HTERT RPE-1 (cell line): Measurements from ENCODE around the gene RNU2-63P.
"Not testable (repeated sequence)": the region's sequence is repeated elsewhere in the genome, so short reads cannot be mapped to it uniquely, and the experiment has no call there.

Experiments
- in situ Hi-C: fragments of 300-500 bp; cut with MboI; formaldehyde crosslinking; loops from 4 replicates; pipeline ENCODE4 v1.14.3; 2020; ENCODE audit warnings: low sequenced_read_pairs

Gene RNU2-63P

GRCh38 chr2:88016086-88016959 lies at the start of gene RNU2-63P:
RNU2-63P (minus strand) TSS chr2:88016547.
- in situ Hi-C loops, result no loop called here

DNA sequence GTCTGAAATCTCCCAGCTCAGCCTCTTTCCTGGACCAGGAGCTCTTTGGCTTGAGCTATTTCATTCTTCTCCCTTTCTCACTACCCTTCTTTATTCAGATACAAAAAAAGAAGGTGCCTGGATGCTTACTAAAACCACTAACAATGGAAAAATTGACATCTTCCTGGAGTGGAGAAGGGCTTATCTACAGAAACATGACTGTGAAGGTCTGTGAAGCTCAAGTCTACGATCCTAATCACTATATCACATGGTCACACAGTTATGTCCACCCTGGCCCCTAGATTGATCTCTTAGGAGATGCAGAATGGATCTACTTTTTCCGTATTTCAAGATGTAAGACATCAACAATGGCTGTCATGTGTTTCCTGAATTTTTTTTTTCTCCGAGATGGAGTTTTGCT lies 44.9 kb upstream of the RNU2-63P start:
- in situ Hi-C loops, result no loop called here

- in situ Hi-C loops, result no loop called here
These were observed 44.5 kb upstream of the RNU2-63P start for GRCh38 chr2:88060907-88061275.

DNA sequence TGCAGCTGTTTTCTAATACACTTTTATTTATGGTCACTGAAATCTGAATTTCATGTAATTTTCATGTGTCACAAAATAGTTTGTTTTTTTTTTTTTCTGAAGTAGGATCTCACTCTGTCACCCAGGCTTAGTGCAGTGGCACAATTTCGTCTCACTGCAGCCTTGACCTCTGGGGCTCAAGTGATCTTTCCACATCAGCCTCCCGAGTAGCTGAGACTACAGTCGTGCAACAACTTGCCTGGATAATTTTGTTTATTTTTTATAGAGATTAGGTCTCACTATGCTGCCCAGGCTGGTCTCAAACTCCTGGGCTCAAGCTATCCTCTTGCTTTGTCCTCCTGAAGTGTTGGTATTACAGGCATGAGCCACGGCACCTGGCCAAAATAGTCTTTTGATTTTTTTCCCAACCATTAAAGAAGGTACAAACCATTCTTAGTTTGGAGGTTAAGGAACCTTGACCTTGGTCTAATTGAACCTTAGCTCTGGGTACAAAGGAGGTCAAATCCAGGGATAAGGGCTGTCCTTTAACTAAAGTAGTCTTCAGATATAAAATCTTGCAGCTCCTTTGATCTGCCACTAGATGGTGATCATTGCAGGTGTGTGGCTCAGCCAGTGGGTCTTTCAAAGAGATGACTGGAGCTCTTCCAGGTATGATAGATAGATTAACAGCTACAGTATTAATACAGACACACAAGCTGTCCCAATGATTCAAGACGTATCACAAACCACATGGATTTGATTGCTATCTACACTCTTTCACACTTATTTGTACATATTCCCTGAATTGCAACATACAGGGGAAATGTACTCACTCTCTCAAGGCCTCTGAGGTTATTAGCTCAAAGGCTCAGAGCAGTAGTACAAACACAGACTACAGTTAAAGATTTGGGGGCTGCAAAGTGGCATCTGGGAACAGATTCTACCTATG lies 43.9 kb upstream of the RNU2-63P start:
- in situ Hi-C loops, result no loop called here

DNA sequence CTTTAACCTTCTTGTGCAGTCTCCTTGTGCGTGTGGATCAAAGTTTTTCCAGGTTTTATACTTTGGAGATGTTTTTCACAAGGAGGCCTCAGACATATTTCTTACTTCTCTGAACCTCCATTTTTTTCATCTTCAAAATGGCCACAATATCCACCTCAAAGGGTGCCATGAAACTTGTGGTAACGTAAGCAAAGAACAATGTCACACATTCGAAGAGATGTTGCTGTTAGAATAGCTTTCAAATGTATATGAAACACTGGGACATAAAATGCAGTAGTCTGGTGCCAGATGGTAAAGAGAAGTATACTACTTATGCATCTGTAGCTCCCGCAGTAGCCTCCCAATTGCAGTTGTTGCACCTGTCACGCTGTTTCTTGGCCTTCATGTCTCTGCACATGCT lies 41.8 kb upstream of the RNU2-63P start:
- in situ Hi-C loops, result no loop called here

DNA sequence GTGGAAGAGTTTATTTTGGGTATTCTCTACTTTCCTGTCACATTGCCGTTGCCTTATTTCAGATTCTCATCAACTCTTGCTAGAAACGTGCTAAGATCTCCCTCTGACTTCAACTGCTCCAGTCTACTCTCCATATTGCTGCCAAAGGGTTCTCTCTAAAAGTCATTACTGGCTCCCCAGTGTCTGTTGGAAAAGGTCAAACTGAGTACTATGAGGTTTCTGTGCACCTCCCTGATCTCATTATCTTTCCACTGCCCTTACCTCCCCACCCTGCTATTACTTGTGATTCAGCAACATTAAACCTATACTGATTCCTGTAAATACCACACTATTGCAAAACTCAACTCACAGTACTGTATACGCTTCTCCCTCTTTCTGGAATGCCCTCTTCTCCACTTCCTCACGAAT lies 41.1 kb upstream of the RNU2-63P start:
- in situ Hi-C loops, result no loop called here

DNA sequence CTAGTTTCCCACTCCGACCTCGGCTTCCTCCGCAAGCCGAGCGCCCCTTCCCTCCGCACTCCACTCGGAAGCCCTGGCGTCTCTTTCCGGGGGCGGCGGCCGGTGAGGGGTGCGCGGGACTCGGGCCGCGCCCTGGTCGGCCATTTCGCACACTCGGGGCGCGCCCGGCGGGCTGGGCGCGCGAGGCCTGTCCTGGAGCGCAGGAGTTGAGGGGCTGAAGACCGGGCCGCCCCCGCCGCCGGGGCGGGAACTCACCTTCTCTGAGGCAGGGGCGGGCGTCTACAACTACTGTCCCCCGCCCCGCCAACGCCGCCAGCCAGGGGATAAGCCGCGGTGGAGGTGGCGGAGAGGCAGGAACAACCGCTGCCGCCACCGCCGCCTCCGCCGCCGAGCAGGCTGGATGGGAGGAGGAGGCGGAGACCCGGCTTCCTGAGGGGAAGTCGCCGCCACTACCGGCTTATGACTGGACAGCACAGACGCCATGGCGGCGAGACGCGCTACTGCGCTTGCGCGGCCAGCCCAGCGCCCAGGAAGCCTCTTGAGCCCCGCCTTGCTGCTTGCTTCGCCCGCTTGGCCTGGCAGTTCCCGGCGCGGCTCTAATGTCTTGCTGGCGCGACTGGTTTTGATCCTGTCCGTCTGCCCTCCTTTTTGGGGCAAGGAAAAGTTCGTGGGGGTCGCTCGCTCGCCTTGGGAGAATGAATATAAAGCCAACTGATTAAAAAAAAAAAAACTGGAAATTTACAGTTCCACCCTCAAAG lies 39.2 kb upstream of the RNU2-63P start, which contains the start of gene KRCC1:
Gene KRCC1, minus strand, starts transcription at position 413 of the 758 bp plus-strand sequence. CDS start 27,220 bp downstream, outside the sequence.
- in situ Hi-C loops, result no loop called here

DNA sequence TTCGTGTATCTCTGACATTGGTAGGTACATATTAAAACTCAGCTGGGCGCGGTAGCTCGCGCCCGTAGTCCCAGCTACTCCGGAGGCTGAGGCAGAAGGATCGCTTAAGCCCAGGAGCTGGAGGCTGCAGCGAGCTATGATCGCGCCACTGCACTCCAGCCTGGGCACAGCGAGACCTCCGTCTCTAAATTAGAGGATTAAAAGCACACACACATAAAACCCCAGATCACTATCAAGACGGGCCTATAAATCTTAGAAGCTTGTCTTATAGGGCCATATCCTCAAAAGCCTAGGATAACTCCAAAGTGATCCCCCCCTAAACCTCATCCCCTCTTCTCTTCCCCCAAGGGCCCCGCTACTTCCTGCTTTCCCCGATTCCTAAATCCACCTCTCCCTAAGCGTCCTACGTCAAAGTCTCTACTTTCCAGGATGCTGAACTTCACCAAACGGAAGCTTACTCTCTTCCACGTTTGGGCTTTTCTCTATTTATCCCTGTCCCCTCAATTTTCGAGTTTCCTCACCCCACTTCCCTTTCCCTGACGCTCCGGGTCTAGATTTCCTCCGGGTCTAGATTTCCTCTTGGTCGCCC lies 38.5 kb upstream of the RNU2-63P start:
- in situ Hi-C loops, result no loop called here

- in situ Hi-C loops, result no loop called here
These were observed 37.8 kb upstream of the RNU2-63P start for GRCh38 chr2:88053934-88054781.

- in situ Hi-C loops, result no loop called here
These were observed 36.9 kb upstream of the RNU2-63P start for GRCh38 chr2:88053296-88053695.

- in situ Hi-C loops, result no loop called here
These were observed 35.4 kb upstream of the RNU2-63P start for GRCh38 chr2:88051792-88052191.

DNA sequence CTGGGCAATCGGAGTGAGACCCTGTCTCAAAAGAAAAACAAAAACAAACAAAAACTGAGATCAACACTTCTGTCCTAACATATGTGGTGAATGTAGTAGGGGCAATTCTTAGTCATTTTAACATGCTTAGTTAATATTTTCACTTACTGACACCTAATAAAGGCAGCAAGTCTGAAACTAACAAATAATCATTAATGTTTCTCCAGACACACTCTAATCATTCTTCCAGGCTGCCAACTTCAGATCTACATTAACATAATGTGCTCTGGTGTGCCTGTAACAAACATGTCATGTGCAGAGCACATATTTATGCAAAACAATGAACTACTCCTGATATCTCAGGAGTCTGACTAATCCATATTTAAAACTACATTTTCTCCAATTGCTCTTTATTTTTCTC lies 33.3 kb upstream of the RNU2-63P start:
- in situ Hi-C loops, result no loop called here

GRCh38 chr2:88048541-88048940 lies 32.2 kb upstream of the RNU2-63P start:
- in situ Hi-C loops, result no loop called here

- in situ Hi-C loops, result not testable (repeated sequence)
These were observed 29.2 kb upstream of the RNU2-63P start for GRCh38 chr2:88045561-88045960.

DNA sequence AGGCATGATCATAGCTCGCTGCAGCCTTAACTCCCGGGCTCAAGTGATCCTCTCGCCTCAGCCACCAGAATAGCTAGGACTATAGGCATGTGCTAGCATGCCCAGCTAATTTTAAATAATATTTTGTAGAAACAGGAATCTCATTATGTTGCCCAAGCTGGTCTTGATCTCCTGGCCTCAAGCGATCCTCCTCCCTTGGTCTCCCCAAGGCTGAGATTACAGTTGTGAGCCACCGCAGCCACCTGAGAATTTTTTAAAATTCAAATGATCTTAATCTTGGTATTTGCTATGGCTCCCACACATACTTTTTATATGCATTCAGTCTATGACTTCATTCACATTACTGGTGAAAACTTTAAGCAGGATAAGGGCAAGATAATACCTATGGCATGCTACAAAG lies 26.1 kb upstream of the RNU2-63P start:
- in situ Hi-C loops, result no loop called here

DNA sequence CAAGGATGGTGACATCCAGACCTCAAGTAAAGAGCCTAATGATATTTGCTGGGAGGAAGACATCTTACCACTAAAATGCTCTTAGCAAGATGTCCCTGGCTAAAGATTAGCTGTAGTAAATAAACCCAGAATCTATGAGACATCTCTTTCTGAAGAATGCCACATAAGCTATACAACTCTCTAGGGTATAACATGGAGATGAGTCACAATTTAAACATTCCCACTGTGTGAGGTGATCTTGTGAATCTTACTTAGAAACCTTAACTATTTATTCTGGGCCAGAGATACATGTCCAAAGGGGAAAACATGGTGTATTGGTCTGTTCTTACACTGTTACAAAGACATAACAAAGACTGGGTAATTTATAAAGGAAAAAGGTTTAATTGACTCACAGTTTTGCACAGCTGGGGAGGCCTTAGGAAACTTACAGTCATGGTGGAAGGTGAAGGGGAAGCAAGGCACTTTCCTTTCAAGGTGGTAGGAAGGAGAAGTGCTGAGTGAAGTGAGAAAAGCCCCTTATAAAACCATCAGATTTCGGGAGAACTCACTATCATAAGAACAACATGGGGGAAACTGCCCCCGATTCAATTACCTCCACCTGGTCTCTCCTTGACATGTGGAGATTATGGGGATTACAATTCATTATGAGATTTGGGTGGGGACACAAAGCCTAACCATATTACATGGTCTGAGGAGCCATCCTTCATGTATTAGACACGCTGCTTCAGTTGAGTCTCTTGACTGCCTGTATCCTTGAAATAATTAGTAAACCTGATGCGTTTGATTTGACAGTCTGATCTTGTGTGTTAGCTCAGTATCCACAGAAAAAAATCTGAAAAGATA lies 22.1 kb upstream of the RNU2-63P start:
- in situ Hi-C loops, result no loop called here

DNA sequence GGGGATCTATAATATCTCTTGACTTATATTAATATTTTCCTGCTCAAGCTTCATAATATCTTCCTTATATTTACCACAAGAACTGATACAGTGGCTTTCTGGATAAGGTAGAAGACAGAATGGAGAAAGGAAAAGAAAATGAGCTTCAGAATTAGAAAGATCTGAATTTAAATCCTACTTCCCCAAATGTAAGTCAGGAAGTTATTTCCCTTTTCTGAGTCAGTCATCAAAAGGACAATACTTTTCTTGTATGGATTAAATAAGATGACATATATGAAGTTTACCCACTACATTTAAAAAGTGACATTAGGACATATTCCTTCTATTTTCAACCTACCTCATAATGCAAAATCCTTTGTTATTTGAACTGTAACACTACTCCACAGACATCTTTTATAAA lies 20.3 kb upstream of the RNU2-63P start:
- in situ Hi-C loops, result no loop called here

DNA sequence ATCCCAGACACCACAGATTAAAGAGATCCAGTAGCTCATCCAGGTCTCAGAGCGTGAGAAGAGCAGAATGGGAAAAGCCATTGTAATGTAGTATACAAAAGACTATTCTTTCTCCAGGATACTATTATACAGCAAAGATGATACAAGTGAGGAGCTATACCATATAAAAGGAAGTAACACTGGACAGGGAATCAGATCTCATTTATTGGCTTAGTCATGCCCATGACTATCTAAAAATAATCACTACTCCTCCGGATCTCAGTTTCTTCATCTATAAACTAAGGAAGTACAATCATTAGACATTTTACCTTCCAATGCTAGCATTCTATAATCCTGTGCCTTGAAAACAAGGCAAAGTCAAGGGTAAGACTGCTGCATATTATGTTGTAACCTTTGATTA lies 19.8 kb upstream of the RNU2-63P start:
- in situ Hi-C loops, result no loop called here
